A673 (cell line): ENCODE data around the gene MORN1. TPM values are rescaled to one million over a fixed set of nuclear protein-coding genes. Genes with fewer than 3 reads are reported as not detected.

Experiments used
- BruUV-seq: library from RNA; stranded (reverse); fragments of 400-500 nt; replicated peaks from 2 replicates; lab custom pipeline; 2021; lab: Mats Ljungman, UMichigan
- CTCF ChIA-PET: fragments of 300-600 bp; sonication (Branson Sonifier 250); formaldehyde crosslinking; loops from one replicate; lab custom pipeline; 2022; ENCODE audit warnings: antibody characterized with exemption; lab: Charles Lee
- POLR2A ChIA-PET: fragments of 300-600 bp; sonication (Branson Sonifier 250); formaldehyde crosslinking; loops from one replicate; lab custom pipeline; 2022; ENCODE audit warnings: antibody characterized with exemption; ENCODE audit not compliant: low non-redundant PET; lab: Charles Lee
- DNase-seq: peaks from one replicate; pipeline ENCODE4 v3.0.0-alpha.2; 2015; ENCODE audit warnings: low spot score
- H3K27ac ChIP-seq: fragments of 200-600 bp; sonication (generic); 2 replicates; pipeline ENCODE4 v1.5.1; 2016; ENCODE audit warnings: mixed run types, low read depth, mild to moderate bottlenecking, mixed read lengths, antibody characterized with exemption, low read length; ENCODE audit not compliant: poor library complexity, severe bottlenecking
- H3K27me3 ChIP-seq: fragments of 200-600 bp; sonication (generic); replicated peaks from 2 replicates; pipeline ENCODE4 v1.6.1; 2017; ENCODE audit warnings: mixed run types, low read depth, mild to moderate bottlenecking, mixed read lengths, antibody characterized with exemption, low read length; ENCODE audit not compliant: insufficient read depth, poor library complexity
- H3K36me3 ChIP-seq: fragments of 200-600 bp; sonication (generic); 2 replicates; pipeline ENCODE4 v1.6.1; 2016; ENCODE audit warnings: mixed run types, mild to moderate bottlenecking, mixed read lengths, antibody characterized with exemption, low read length; ENCODE audit not compliant: insufficient read depth, poor library complexity, severe bottlenecking
- H3K4me1 ChIP-seq: fragments of 200-600 bp; sonication (generic); 2 replicates; pipeline ENCODE4 v1.6.1; 2017; ENCODE audit warnings: mixed run types, mild to moderate bottlenecking, mixed read lengths, antibody characterized with exemption, low read length; ENCODE audit not compliant: insufficient read depth, poor library complexity, severe bottlenecking
- H3K4me3 ChIP-seq: fragments of 200-600 bp; sonication (generic); 2 replicates; pipeline ENCODE4 v1.5.1; 2016; ENCODE audit warnings: low read depth, mixed run types, mild to moderate bottlenecking, mixed read lengths, low read length; ENCODE audit not compliant: poor library complexity, severe bottlenecking
- H3K9me3 ChIP-seq: fragments of 200-600 bp; sonication (generic); 2 replicates; pipeline ENCODE4 v1.6.1; 2016; ENCODE audit warnings: mixed run types, low read depth, mild to moderate bottlenecking, mixed read lengths, antibody characterized with exemption, low read length; ENCODE audit not compliant: poor library complexity, severe bottlenecking
- CTCF ChIP-seq: fragments of 300-800, 200-600 bp; sonication (generic); conservative IDR thresholded peaks from 2 replicates; pipeline ENCODE4 v1.5.1; 2017; ENCODE audit warnings: low read depth, mild to moderate bottlenecking, antibody characterized with exemption, low read length, moderate library complexity, mixed read lengths
- EZH2 ChIP-seq: fragments of 200-600 bp; sonication (generic); IDR thresholded peaks from 2 replicates; pipeline ENCODE4 v1.6.1; 2017; ENCODE audit warnings: borderline replicate concordance, low read depth, mild to moderate bottlenecking, mixed read lengths, antibody characterized with exemption, low read length; ENCODE audit not compliant: poor library complexity, severe bottlenecking
- intact Hi-C: fragments of 100-400 bp; cut with micrococcal nuclease; formaldehyde crosslinking; loops from one replicate; pipeline ENCODE4 v1.10.0; 2022; ENCODE audit not compliant: unreplicated experiment
- total RNA-seq: library from RNA; stranded (reverse); gene quantifications from 2 replicates; pipeline ENCODE4 v1.2.3, GENCODE V29; 2021

MORN1 gene
- total RNA-seq, 1 experiment from 2014 or later: 24.7 TPM

- TF ChIP-seq EZH2 (no peak), CTCF (no peak)
- DNase-seq: no peak
- Histone ChIP-seq H3K9me3 (no peaks in the 10 kb centered on the region), H3K4me1 (no peaks in the 10 kb centered on the region), H3K36me3 (no peaks in the 10 kb centered on the region), H3K4me3 (no peak overlapping the region), H3K27ac (peak overlapping the region; percentile 37), H3K27me3 (no peaks in the 10 kb centered on the region)
- ChIA-PET CTCF (no interaction called here), POLR2A (no interaction called here)
- BruUV-seq: no TSS peak
- intact Hi-C loops: no loop called here
Measured at GRCh38 chr1:2374252-2375155, 16.9 kb downstream of the MORN1 start.

- TF ChIP-seq CTCF (no peak), EZH2 (no peak)
- Histone ChIP-seq H3K9me3 (no peaks in the 10 kb centered on the region), H3K27ac (no peak overlapping the region), H3K36me3 (no peaks in the 10 kb centered on the region), H3K27me3 (no peaks in the 10 kb centered on the region), H3K4me1 (no peaks in the 10 kb centered on the region), H3K4me3 (no peak overlapping the region)
- intact Hi-C loops: no loop called here
- POLR2A ChIA-PET: no interaction called here
- DNase-seq: no peak
- CTCF ChIA-PET: no interaction called here
- no TSS peak for BruUV-seq
Measured at GRCh38 chr1:2373551-2374251, 17.7 kb downstream of the MORN1 start.

GRCh38 chr1:2372551-2373490 lies 18.5 kb downstream of the MORN1 start:
- BruUV-seq: no TSS peak
- POLR2A ChIA-PET: no interaction called here
- no peaks in the 10 kb centered on the region for H3K9me3 ChIP-seq
- CTCF ChIA-PET: no interaction called here
- no peaks in the 10 kb centered on the region for H3K4me1 ChIP-seq
- no peak overlapping the region for H3K4me3 ChIP-seq
- intact Hi-C loops: no loop called here
- H3K36me3 ChIP-seq: no peaks in the 10 kb centered on the region
- DNase-seq: no peak
- TF ChIP-seq EZH2 (no peak), CTCF (no peak)
- H3K27ac ChIP-seq: no peak overlapping the region
- H3K27me3 ChIP-seq: no peaks in the 10 kb centered on the region
